ENCODE measurements around the gene RACGAP1. TPM values are rescaled to one million over a fixed set of nuclear protein-coding genes. Genes with fewer than 3 reads are reported as not detected.

RACGAP1 gene
- total RNA-seq, 2 donors from 2014 or later = 2.6 to 3.3 TPM

- no peak for DNase-seq (ENCODE audit: low spot score)
- TF ChIP-seq, protein P1, sequence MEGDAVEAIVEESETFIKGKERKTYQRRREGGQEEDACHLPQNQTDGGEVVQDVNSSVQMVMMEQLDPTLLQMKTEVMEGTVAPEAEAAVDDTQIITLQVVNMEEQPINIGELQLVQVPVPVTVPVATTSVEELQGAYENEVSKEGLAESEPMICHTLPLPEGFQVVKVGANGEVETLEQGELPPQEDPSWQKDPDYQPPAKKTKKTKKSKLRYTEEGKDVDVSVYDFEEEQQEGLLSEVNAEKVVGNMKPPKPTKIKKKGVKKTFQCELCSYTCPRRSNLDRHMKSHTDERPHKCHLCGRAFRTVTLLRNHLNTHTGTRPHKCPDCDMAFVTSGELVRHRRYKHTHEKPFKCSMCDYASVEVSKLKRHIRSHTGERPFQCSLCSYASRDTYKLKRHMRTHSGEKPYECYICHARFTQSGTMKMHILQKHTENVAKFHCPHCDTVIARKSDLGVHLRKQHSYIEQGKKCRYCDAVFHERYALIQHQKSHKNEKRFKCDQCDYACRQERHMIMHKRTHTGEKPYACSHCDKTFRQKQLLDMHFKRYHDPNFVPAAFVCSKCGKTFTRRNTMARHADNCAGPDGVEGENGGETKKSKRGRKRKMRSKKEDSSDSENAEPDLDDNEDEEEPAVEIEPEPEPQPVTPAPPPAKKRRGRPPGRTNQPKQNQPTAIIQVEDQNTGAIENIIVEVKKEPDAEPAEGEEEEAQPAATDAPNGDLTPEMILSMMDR (IDR thresholded peaks at IDR 0.05) = no peak
- Histone ChIP-seq H3K9me3 (no peaks in the 10 kb centered on the region), H3K4me3 (no peak overlapping the region), H3K4me1 (no peaks in the 10 kb centered on the region), H3K36me3 (no peaks in the 10 kb centered on the region), H3K27ac (no peak overlapping the region), H3K27me3 (no peaks in the 10 kb centered on the region)
Observed at GRCh38 chr12:50041962-50042361, 16.7 kb upstream of the RACGAP1 start.

DNA sequence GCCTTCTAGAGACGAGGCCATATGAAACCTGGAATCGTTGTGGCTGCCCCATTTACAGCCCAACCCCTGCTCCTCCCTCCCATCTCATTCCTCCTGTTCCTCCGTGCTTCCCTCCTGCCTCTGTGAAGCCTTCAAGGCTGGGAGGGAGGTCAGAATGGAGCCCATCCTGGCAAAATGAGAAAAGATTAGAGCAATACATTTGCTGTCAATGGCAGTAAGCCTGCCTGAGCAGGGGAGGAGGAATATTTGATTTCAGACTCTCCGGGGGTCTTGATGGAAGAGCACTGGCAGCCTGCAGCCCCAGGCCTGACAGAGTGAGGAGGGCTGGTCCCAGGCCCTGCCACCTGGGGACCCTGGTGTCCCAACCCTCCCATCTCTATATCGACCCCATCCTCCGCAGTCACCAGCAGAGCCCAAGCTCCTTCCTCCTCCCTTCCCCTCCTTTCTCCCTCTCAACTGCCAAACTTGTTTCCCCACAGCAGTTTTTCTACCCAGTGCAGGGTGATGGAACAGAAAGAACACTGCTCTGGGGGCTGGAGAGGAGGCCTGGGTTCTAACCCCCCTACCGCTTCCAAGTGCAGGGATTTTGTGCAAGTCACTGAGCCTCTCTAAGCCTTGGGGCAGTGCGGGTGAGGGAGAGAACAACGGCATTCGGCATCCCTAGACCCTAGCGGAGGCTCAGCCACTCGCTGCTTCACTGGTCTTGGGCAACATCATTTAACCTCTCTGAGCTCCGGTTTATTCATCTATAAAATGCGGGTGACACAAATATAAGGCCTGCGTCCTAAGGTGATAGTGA, 16.0 kb upstream of the RACGAP1 start:
- Histone ChIP-seq H3K9me3 (no peaks in the 10 kb centered on the region), H3K36me3 (no peaks in the 10 kb centered on the region), H3K4me1 (no peaks in the 10 kb centered on the region), H3K27ac (no peak overlapping the region), H3K4me3 (no peak overlapping the region), H3K27me3 (no peaks in the 10 kb centered on the region)
- DNase-seq (ENCODE audit: low spot score) = no peak
- TF ChIP-seq, protein P1 (IDR thresholded peaks at IDR 0.05) = no peak

- no peaks in the 10 kb centered on the region for H3K36me3 ChIP-seq
- TF ChIP-seq, protein P1 (IDR thresholded peaks at IDR 0.05) = no peak
- H3K27me3 ChIP-seq = no peaks in the 10 kb centered on the region
- no peak overlapping the region for H3K4me3 ChIP-seq
- no peaks in the 10 kb centered on the region for H3K4me1 ChIP-seq
- no peaks in the 10 kb centered on the region for H3K9me3 ChIP-seq
- DNase-seq (ENCODE audit: low spot score) = no peak
- H3K27ac ChIP-seq = no peak overlapping the region
Observed at GRCh38 chr12:50040657-50041056, 15.4 kb upstream of the RACGAP1 start.

GRCh38 chr12:50039151-50039835, 14.0 kb upstream of the RACGAP1 start:
- Histone ChIP-seq H3K27ac (no peak overlapping the region), H3K9me3 (no peaks in the 10 kb centered on the region), H3K27me3 (no peaks in the 10 kb centered on the region), H3K36me3 (no peaks in the 10 kb centered on the region), H3K4me3 (no peak overlapping the region), H3K4me1 (no peaks in the 10 kb centered on the region)
- TF ChIP-seq, protein P1 (IDR thresholded peaks at IDR 0.05) = peak; percentile 58 to 92
- peak; percentile 93 for DNase-seq (ENCODE audit: low spot score)

DNA sequence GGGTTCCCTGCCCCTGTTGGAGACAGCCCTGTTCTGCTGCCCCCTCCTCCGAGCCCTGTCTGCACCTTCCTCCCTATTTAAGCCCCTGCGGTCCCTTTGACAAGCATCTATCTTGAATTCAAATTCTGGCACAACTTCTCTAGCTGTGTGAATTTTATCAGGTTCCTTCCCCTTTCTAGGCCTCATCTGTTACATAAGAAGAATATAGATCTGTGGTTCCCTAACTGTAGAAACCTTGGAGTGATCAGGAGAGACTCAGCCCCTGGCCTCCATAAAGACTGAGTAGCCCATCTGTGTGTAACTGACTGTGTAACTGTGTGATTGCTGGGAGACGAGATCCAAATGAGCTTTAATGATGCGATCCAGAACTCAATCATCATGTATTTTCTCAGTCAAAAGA, 13.0 kb upstream of the RACGAP1 start:
- Histone ChIP-seq H3K27ac (no peak overlapping the region), H3K27me3 (no peaks in the 10 kb centered on the region), H3K4me3 (no peak overlapping the region), H3K36me3 (no peaks in the 10 kb centered on the region), H3K9me3 (no peaks in the 10 kb centered on the region), H3K4me1 (no peaks in the 10 kb centered on the region)
- TF ChIP-seq, protein P1 (IDR thresholded peaks at IDR 0.05) = no peak
- no peak for DNase-seq (ENCODE audit: low spot score)
